A549 (cell line): Measurements from ENCODE around the gene ANKEF1. TPM values are rescaled to one million over a fixed set of nuclear protein-coding genes. Genes with fewer than 3 reads are reported as not detected.
"Not testable (repeated sequence)": the region's sequence is repeated elsewhere in the genome, so short reads cannot be mapped to it uniquely, and the experiment has no call there.

ENCODE experiments used
- ATAC-seq, 2 experiments: fragments of 200-7000 bp in 1 of 2; fragments of >200 bp in 1 of 2; cut with Nextera tagmentation in 1 of 2; cut with Tn5 transposase in 1 of 2; 3 replicates each; pipeline versions ENCODE4 v1.8.0 to v1.9.1; 2018 to 2020; ENCODE audit warnings: mild to moderate bottlenecking in 1 of 2, moderate library complexity in 1 of 2
- CTCF ChIA-PET: fragments of 300-600 bp; sonication (Branson Sonifier 250); formaldehyde crosslinking; extraction: SDS; loops from one replicate; lab custom pipeline; 2021; ENCODE audit warnings: antibody characterized with exemption, inconsistent platforms; lab: Yijun Ruan, JAX
- POLR2A ChIA-PET: fragments of 350-600 bp; formaldehyde crosslinking; extraction: SDS; loops from one replicate; lab custom pipeline; 2021; ENCODE audit warnings: antibody characterized with exemption, inconsistent platforms; lab: Yijun Ruan, JAX
- DNase-seq, 2 experiments: peaks; one replicate each; pipeline versions ENCODE4 v3.0.0 to v3.0.0-alpha.2; 2011 to 2016; ENCODE audit warnings: low read depth in 1 of 2, low spot score in 1 of 2
- FAIRE-seq: peaks from 2 replicates; lab custom pipeline; 2011; peaks lifted over from hg19 to GRCh38; lab: Jason Lieb, UNC
- H3K27ac ChIP-seq, 2 experiments: fragments of >200 bp; sonication (Bioruptor Twin); formaldehyde crosslinking; 3 replicates each; pipeline ENCODE4 v1.5.1; 2016 to 2017
- H3K4me1 ChIP-seq: fragments of >200 bp; sonication (Bioruptor Twin); formaldehyde crosslinking; 3 replicates; pipeline ENCODE4 v1.6.1; 2016
- H3K4me2 ChIP-seq: fragments of >200 bp; sonication (Bioruptor Twin); formaldehyde crosslinking; 3 replicates; pipeline ENCODE4 v1.6.1; 2016
- H3K4me3 ChIP-seq: fragments of >200 bp; sonication (Bioruptor Twin); formaldehyde crosslinking; 3 replicates; pipeline ENCODE4 v1.5.1; 2016
- H3K9me3 ChIP-seq: fragments of >200 bp; sonication (Bioruptor Twin); formaldehyde crosslinking; 3 replicates; pipeline ENCODE4 v1.6.1; 2016
- ATOH8 ChIP-seq: fragments of 250-450 bp; sonication (Bioruptor Pico); IDR thresholded peaks from 2 replicates; pipeline ENCODE4 v1.5.0; 2020; ENCODE audit warnings: low read depth, mild to moderate bottlenecking, moderate library complexity
- BHLHE40 ChIP-seq: IDR thresholded peaks from 2 replicates; pipeline ENCODE4 v1.6.1; 2012; ENCODE audit warnings: low read depth, low read length, inconsistent platforms
- CBX8 ChIP-seq: fragments of 200-600 bp; sonication (generic); IDR thresholded peaks from 2 replicates; pipeline ENCODE4 v1.6.1; 2016
- E2F6 ChIP-seq: IDR thresholded peaks from 2 replicates; pipeline ENCODE4 v1.6.1; 2012; ENCODE audit warnings: low read depth, borderline replicate concordance
- EHF ChIP-seq: fragments of 250-450 bp; sonication (Bioruptor Pico); IDR thresholded peaks from 2 replicates; pipeline ENCODE4 v1.5.0; 2020; ENCODE audit warnings: mild to moderate bottlenecking
- EHMT2 ChIP-seq: fragments of 200-600 bp; sonication (generic); IDR thresholded peaks from 2 replicates; pipeline ENCODE4 v1.6.1; 2016; ENCODE audit warnings: antibody characterized with exemption, low read depth, mild to moderate bottlenecking, moderate library complexity
- EP300 ChIP-seq, 2 experiments: fragments of >200 bp; sonication (Bioruptor Twin); formaldehyde crosslinking; IDR thresholded peaks; 2 replicates in 1 of 2; 3 replicates in 1 of 2; pipeline ENCODE4 v1.6.1; 2016 to 2017
- FOSL2 ChIP-seq, 2 experiments: fragments of 450-650 bp in 1 of 2; fragments of >200 bp in 1 of 2; sonication (Bioruptor Twin) in 1 of 2; formaldehyde crosslinking; IDR thresholded peaks; 2 replicates each; pipeline versions ENCODE4 v1.5.0 to v1.6.1; 2016 to 2020; ENCODE audit warnings: mild to moderate bottlenecking in 1 of 2, moderate library complexity in 1 of 2
- FOXS1 ChIP-seq: fragments of 250-450 bp; sonication (Bioruptor Pico); IDR thresholded peaks from 2 replicates; pipeline ENCODE4 v1.5.0; 2020; ENCODE audit warnings: mild to moderate bottlenecking, moderate library complexity
- HEYL ChIP-seq: fragments of 250-450 bp; sonication (Bioruptor Pico); IDR thresholded peaks from 2 replicates; pipeline ENCODE4 v1.8.0; 2021; ENCODE audit warnings: mild to moderate bottlenecking, moderate library complexity
- HOXA7 ChIP-seq: fragments of 250-450 bp; sonication (Bioruptor Pico); IDR thresholded peaks from 2 replicates; pipeline ENCODE4 v1.5.0; 2020; ENCODE audit warnings: mild to moderate bottlenecking, moderate library complexity
- HOXB13 ChIP-seq: fragments of 250-450 bp; sonication (Bioruptor Pico); IDR thresholded peaks from 2 replicates; pipeline ENCODE4 v1.5.0; 2020; ENCODE audit warnings: low read depth, mild to moderate bottlenecking, moderate library complexity
- JUN ChIP-seq, 2 experiments: fragments of >200 bp; sonication (Bioruptor Twin); formaldehyde crosslinking; IDR thresholded peaks; 2 replicates in 1 of 2; 3 replicates in 1 of 2; pipeline ENCODE4 v1.6.1; 2016 to 2017
- JUNB ChIP-seq: fragments of >200 bp; sonication (Bioruptor Twin); formaldehyde crosslinking; IDR thresholded peaks from 2 replicates; pipeline ENCODE4 v1.6.1; 2016
- KDM1A ChIP-seq: fragments of 200-600 bp; sonication (generic); IDR thresholded peaks from 2 replicates; pipeline ENCODE4 v1.6.1; 2016; ENCODE audit warnings: low read depth, mild to moderate bottlenecking
- KDM5A ChIP-seq: fragments of 200-600 bp; sonication (generic); IDR thresholded peaks from 2 replicates; pipeline ENCODE4 v1.6.1; 2016; ENCODE audit warnings: antibody characterized with exemption, mild to moderate bottlenecking
- MAZ ChIP-seq: fragments of 150-350 bp; IDR thresholded peaks from 2 replicates; pipeline ENCODE4 v1.6.1; 2014; ENCODE audit warnings: antibody characterized with exemption, low read depth, low read length, borderline replicate concordance
- NFE2L2 ChIP-seq: fragments of 150-350 bp; conservative IDR thresholded peaks from 2 replicates; pipeline ENCODE4 v1.6.1; 2014; ENCODE audit warnings: low read length
- NPAS2 ChIP-seq: fragments of 250-450 bp; sonication (Bioruptor Pico); IDR thresholded peaks from 2 replicates; pipeline ENCODE4 v1.8.0; 2022; ENCODE audit warnings: mild to moderate bottlenecking, moderate library complexity, borderline replicate concordance
- RFX5 ChIP-seq: fragments of 450-650 bp; IDR thresholded peaks from 2 replicates; pipeline ENCODE4 v1.7.1; 2014; ENCODE audit warnings: antibody characterized with exemption, mild to moderate bottlenecking, moderate library complexity
- RNF2 ChIP-seq: fragments of 200-600 bp; sonication (generic); IDR thresholded peaks from 2 replicates; pipeline ENCODE4 v1.6.1; 2016; ENCODE audit warnings: low read depth, mild to moderate bottlenecking, antibody characterized with exemption, moderate library complexity, borderline replicate concordance
- ZSCAN20 ChIP-seq: fragments of 250-450 bp; sonication (Bioruptor Pico); IDR thresholded peaks from 2 replicates; pipeline ENCODE4 v1.8.0; 2022; ENCODE audit warnings: mild to moderate bottlenecking, moderate library complexity
- WGBS: methylation state at CpG from one replicate; pipeline ENCODE4 v1.1.6; 2017; ENCODE audit errors: missing lambda C conversion rate; 5-methylcytosine and 5-hydroxymethylcytosine counted together
- polyA plus RNA-seq, 4 experiments: library from polyadenylated mRNA; depleted of rRNA in 3 of 4; stranded (reverse); fragments of >200 nt; fragmentation: RNase III in 1 of 4; extraction: RNeasy Plus Mini Kit Qiagen cat#74134 plus additional on column Dnase treatment in 1 of 4; gene quantifications; 2 replicates in 3 of 4; 3 replicates in 1 of 4; pipeline ENCODE4 v1.2.3, GENCODE V29; 2011 to 2017
- TF ChIP-seq, protein P1 (sequence below): fragments of >200 bp; sonication (Bioruptor Twin); formaldehyde crosslinking; IDR thresholded peaks from 2 replicates; pipeline ENCODE4 v1.6.1; 2016
- TF ChIP-seq, protein P2 (sequence below): fragments of >200 bp; sonication (Bioruptor Twin); formaldehyde crosslinking; IDR thresholded peaks from 3 replicates; pipeline ENCODE4 v1.6.1; 2016

The ANKEF1 gene
- polyA plus RNA-seq, 2 of the 4 experiments (the other 2 are of a cell fraction), result 11.5 to 21.2 TPM

GRCh38 chr20:10020937-10021336, 13.8 kb upstream of the ANKEF1 start:
- ChIA-PET CTCF (no interaction called here), POLR2A (no interaction called here)
- no peak for FAIRE-seq
- ATAC-seq, result no peak
- 41% methylated on average over 2 of the region's 2 CpGs for WGBS
- DNase-seq, result no peak
- no peaks in the 10 kb centered on the region for H3K4me1 ChIP-seq
- H3K4me3 ChIP-seq, result no peak overlapping the region
- no peak overlapping the region for H3K27ac ChIP-seq
- H3K9me3 ChIP-seq, result no peaks in the 10 kb centered on the region
- H3K4me2 ChIP-seq, result no peak overlapping the region
- TF ChIP-seq KDM5A (no peak), NPAS2 (CRISPR knock-in tag) (no peak), E2F6 (no peak), EP300 (IDR thresholded peaks at IDR 0.05) (no peak)
- TF ChIP-seq, protein P1, sequence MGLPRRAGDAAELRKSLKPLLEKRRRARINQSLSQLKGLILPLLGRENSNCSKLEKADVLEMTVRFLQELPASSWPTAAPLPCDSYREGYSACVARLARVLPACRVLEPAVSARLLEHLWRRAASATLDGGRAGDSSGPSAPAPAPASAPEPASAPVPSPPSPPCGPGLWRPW, result no peak
- TF ChIP-seq, protein P2, sequence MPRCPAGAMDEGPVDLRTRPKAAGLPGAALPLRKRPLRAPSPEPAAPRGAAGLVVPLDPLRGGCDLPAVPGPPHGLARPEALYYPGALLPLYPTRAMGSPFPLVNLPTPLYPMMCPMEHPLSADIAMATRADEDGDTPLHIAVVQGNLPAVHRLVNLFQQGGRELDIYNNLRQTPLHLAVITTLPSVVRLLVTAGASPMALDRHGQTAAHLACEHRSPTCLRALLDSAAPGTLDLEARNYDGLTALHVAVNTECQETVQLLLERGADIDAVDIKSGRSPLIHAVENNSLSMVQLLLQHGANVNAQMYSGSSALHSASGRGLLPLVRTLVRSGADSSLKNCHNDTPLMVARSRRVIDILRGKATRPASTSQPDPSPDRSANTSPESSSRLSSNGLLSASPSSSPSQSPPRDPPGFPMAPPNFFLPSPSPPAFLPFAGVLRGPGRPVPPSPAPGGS, result no peak

- Histone ChIP-seq H3K4me2 (no peak overlapping the region), H3K4me3 (no peak overlapping the region), H3K9me3 (0 out of 3 replicates have a peak, but pooled peaks cover 4% of the 10 kb centered on the region), H3K4me1 (no peaks in the 10 kb centered on the region), H3K27ac (no peak overlapping the region)
- no peak for DNase-seq
- TF ChIP-seq JUNB (no peak), ZSCAN20 (CRISPR knock-in tag) (no peak), HEYL (no peak), EP300 (IDR thresholded peaks at IDR 0.05) (no peak), HOXB13 (CRISPR knock-in tag) (no peak), FOXS1 (no peak), ATOH8 (CRISPR knock-in tag) (no peak)
- 67% methylated on average over 2 of the region's 2 CpGs for WGBS
- ATAC-seq, result no peak
- FAIRE-seq, result no peak
- ChIA-PET CTCF (interaction anchor here (1.0 kb wide), 1 partner anchor 44 kb away, joined by 3 read pairs; no protein-coding TSS in a partner anchor), POLR2A (no interaction called here)
Measured at GRCh38 chr20:10022625-10023024, 12.2 kb upstream of the ANKEF1 start.

GRCh38 chr20:10023911-10024310, 10.9 kb upstream of the ANKEF1 start:
- DNase-seq (no peak), ATAC-seq (no peak), FAIRE-seq (peak; percentile 86)
- Histone ChIP-seq H3K9me3 (0 out of 3 replicates have a peak, but pooled peaks cover 5% of the 10 kb centered on the region), H3K4me3 (no peak overlapping the region), H3K27ac (no peak overlapping the region), H3K4me2 (no peak overlapping the region), H3K4me1 (no peaks in the 10 kb centered on the region)
- ChIA-PET POLR2A (no interaction called here), CTCF (interaction anchor here (0.9 kb wide), 1 partner anchor 67 kb away, joined by 3 read pairs; no protein-coding TSS in a partner anchor)
- WGBS, result 55% methylated on average over 2 of the region's 2 CpGs
- TF ChIP-seq MAZ (no peak), NFE2L2 (no peak), RNF2 (no peak), FOSL2 (IDR thresholded peaks at IDR 0.05) (no peak), FOSL2 (CRISPR knock-in tag; IDR thresholded peaks at IDR 0.05) (no peak), FOXS1 (no peak), CBX8 (no peak), KDM1A (no peak), HEYL (no peak), HOXA7 (no peak), EHF (CRISPR knock-in tag) (no peak), RFX5 (no peak), JUN (IDR thresholded peaks at IDR 0.05) (no peak), ATOH8 (CRISPR knock-in tag) (no peak), EHMT2 (no peak), NPAS2 (CRISPR knock-in tag) (no peak), BHLHE40 (no peak)
- TF ChIP-seq, protein P2, result no peak

DNA sequence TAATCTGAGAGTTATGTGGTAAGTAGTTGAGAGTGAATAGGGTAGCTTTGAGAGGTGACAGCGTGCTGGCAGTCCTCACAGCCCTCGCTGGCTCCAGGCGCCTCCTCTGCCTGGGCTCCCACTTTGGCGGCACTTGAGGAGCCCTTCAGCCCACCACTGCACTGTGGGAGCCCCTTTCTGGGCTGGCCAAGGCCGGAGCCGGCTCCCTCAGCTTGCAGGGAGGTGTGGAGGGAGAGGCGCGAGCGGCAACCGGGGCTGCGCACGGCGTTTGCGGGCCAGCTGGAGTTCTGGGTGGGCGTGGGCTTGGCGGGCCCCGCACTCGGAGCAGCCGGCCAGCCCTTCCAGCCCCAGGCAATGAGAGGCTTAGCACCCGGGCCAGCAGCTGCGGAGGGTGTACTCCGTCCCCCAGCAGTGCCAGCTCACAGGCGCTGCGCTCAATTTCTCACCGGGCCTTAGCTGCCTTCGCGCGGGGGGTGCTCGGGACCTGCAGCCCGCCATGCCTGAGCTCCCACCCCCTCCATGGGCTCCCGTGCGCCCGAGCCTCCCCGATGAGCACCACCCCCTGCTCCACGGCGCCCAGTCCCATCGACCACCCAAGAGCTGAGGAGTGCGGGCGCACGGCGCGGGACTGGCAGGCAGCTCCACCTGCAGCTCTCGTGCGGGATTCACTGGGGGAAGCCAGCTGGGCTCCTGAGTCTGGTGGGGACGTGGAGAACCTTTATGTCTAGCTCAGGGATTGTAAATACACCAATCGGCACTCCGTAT, 3.2 kb upstream of the ANKEF1 start:
- H3K4me2 ChIP-seq, ATAC-seq, H3K4me3 ChIP-seq, H3K27ac ChIP-seq, DNase-seq, H3K9me3 ChIP-seq, FAIRE-seq, POLR2A ChIA-PET: not testable (repeated sequence)
- CTCF ChIA-PET, result interaction anchor here (0.9 to 12.4 kb wide), 3 partner anchors 53 to 395 kb away, joined by 3 to 86 read pairs (median 5); no protein-coding TSS in a partner anchor
- 85% methylated on average over 20 of the region's 47 CpGs for WGBS
- H3K4me1 ChIP-seq, result peaks cover 12% of the 10 kb centered on the region
